Stimulated activated CD4-positive, alpha-beta T cell treated with anti-CD3 and anti-CD28 coated beads, Interleukin-4, amount 100 ng/mL, for 4 hours (primary cell): ENCODE results near the gene ETFDH.
A peak's percentile ranks its signal among the peaks of the same experiment; 100 is the strongest.
"Not testable (repeated sequence)": the region's sequence is repeated elsewhere in the genome, so short reads cannot be mapped to it uniquely, and the experiment has no call there.

Experiments
- DNase-seq, 2 experiments: peaks; one replicate each; pipeline ENCODE4 v3.0.0-alpha.2; 2020

The ETFDH gene

DNA sequence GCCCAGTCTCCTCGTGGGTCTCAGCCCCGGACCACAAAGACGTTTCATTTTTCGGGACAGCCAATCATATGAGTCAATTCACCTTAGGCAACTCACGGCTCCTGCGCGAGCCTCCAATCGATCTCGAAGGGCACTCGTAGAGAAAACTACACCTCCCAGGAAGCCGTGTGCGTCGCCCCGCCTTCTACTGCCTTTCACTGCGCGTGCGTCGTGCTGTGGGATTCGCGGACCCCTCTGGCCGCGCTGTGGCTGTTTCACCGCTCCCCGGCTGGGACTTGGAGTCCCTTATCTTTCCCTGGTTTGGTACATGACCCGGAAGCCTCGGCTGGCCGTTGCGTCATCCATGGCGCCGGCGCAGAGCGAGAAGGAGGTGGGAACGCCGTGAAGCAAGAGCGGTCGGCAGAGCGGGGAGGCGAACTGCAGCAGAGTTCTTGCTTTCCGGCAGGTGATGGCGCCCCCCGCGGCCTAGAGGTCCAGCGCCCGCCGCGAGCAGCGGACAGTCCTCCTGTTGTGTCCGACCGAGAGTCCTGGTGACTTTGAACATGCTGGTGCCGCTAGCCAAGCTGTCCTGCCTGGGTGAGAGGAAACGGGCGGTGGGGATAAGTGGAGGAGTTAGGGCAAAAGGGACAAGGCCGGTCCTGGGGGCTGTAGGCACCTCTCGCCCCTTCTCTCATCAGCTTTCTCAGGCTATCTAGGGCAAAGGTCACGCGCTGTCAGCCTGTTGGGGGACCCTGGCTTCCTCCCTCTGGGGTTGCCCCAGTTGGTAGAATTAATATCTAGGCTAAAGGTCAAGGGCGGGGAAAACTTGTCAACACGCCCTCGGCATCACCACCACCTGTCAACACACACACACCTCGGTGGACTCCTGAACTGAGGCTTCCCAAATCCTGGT, at the start of gene ETFDH:
TSS of gene ETFDH (plus strand) at position 382 of the 892 bp plus-strand sequence. CDS start at position 543, 161 bp downstream.
- DNase-seq = peak; percentile 96 to 98

DNA sequence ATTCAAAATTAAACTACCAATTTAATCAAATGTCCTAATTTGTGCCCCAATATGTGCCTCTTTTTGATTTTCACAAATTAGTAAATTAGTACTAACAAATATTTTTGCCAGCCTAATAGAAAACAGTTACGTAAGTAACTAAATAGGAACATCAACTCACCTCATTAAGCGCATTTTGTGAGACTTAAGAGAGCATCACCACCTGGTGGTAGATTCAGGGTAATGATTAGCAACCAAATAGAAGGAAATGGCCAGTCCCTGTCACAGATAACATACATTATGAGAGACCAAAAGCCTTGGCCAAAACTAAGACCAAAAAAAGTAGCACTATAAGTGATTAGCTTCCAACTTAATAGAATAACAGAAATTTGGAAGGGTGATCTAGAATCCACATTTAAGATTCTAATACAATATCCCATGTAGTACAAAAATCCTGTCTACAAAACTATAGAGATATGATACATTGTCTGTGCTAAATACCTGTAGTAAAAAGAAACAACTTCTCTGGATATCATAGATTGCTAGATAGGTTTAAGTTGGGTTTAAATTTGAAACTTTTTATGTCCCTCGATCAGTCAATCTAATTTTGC, 47.1 kb upstream of the ETFDH start:
- no peak for DNase-seq

DNA sequence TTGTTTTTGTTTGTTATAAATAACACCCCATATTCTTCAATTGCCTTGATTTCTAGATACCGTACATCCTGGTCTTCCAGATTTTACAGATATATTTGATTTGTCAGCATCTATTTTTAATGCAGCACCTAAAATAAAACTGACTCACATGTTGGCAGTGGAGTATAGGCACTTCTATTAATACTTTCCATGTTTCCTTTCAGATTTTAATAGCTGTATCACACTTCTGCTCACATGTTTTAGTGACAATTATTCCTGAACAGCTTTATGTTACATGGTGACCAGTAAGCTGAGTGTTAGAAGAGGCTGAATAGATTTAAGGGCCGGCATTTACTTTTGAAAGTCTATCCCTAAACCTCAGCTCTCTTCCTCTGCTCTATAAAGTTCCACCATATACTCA, 46.6 kb upstream of the ETFDH start:
- no peak for DNase-seq

DNA sequence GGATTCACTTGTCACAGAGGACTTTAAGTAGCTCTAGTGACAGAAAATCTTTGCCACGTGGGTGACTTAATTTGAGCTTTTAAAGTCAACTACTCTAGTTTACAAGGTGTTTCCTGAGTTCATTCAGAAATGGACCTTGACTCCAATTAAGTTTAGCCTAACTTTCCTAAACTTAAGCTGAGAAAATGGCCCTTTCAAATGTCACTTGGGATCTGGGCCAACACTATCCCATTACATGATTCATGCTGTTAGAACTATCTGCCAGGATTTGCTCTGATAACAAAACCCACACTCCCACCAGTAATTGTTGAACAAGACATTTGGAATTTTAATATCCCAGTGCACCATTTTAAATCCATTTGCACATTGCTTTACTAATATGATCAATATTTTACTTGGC, 41.2 kb upstream of the ETFDH start:
- no peak for DNase-seq

DNA sequence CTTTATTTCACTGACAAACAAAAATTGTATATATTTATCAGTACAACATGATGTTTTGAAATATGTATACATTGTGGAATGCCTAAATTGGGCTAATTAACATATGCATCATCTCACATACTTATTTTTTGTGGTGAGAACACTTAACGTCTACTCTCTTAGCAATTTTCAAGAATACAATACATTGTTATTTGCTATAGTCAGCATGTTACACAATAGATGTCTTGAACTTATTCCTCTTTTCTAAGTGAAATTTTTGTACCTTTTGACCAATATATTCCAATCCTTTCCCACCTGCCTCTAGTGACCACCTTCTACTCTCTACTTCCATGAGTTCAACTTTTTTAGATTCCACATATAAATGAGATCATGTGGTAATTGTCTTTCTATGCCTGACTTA, 35.5 kb upstream of the ETFDH start:
- DNase-seq = no peak

DNA sequence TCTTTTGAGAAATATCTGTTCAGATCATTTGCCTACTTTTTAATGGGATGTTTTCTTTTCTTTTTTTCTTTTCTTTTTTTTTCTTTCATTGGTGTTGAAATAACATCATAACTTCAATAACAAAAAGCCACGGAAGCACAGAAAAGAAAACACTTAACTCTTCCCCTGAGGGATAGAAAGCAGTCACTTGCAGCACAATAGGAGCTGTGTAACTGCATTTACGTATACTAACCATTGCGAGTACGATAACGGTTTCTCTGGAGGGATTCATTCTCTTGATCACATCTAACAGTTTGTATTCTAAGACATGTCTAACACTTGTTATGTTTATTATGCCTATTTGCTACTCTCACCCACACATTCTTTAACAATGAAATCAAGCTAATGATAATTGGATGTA, 27.7 kb upstream of the ETFDH start:
- no peak for DNase-seq

- no peak for DNase-seq
These were observed 27.3 kb upstream of the ETFDH start for GRCh38 chr4:158644760-158645159.

DNA sequence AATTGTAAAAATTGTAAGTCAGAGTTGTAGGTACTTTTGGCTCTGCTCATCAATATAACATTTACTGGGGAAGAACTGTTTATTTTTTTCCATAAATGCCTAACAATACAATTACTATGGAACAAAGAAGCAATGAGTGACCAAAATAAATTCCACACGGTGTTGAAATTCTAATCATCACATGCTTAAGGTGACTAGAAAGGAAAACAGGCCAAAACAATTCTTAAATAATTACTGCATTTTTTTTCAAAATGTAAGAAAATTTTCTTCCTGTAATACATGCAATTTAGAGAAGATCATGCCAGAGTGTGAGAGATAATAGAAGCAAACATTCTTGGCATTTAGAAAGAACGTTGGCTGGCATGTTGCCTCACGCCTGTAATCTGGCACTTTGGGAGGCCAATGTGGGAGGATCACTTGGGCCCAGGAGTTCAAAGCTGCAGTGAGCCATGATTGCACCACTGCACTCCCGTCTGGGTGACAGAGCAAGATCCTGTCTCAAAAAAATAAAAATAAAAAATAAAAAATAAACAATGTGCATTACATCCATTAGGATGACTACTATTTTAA, 22.9 kb upstream of the ETFDH start:
- DNase-seq = no peak

DNA sequence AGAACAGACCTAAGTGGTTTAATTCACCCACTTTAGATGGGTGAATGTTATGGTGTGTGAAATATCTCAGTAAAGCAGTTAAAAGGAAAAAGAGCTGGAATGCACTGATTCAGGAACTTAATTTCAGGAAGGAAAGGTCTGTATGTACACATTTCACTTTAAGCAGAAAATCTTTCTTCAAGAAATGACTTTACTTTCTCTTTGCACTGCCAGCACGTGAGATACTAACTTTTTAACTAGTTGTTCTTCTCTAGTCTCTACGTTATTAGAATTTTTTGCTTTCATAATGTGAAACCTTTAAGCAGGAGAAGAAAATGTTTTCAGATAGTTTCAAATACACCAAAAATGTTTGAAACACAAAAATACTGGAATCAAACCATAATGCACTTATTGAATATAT, 19.2 kb upstream of the ETFDH start:
- DNase-seq = no peak

DNA sequence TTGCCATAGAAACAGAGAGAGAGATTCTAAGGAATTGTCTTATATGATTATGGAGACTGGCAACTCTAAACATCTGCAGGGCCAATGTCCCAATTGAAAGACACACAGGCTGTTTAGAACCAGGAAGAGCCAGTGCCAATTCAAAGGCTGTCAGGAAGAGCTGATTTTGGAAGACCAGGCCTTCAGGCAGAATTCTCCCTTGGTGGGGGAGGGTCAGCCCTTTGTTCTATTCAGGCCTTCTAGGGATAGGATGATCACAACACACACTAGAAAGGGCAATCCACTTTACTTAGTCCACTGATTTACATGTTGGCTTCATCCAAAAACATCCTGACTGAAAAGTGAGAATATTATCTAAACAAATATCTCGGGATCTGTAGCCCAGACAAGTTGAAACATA, 15.7 kb upstream of the ETFDH start:
- DNase-seq = no peak

DNA sequence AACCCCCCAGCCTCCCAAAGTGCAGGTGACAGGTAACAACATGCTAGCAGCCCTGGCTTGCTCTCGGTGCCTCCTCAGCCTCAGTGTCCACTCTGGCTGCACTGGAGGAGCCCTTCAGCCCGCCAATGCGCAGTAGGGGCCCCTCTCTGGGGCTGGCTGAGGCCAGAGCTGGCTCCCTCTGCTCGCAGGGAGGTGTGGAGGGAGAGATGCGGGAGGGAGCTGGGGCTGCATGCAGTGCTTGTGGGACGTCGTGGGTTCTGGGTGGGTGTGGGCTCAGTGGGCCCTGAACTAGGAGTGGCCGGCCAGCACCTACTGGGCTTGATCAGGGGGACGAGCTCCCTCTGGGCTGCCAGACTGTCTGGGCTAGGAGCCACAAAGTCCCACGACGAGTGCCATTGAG, 14.8 kb upstream of the ETFDH start:
- no peak for DNase-seq

DNA sequence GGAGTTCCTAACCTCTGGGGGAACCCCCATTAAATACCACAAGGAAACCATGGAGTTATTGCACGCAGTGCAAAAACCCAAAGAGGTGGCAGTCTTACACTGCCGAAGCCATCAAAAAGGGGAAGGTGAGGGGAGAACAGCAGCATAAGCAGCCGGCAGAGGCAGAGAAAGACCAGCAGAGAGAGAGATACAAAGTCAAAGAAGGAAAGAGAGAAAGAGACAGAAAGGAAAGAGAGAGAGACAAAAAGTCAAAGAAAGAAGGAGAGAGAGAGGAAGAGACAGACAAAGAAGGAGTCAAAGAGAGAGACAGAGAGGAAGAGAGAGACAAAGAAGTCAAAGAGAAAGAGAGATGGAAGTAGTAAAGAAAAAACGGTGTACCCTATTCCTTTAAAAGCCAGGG, 8.8 kb upstream of the ETFDH start:
- DNase-seq = not testable (repeated sequence)

GRCh38 chr4:158663707-158664625, 8.1 kb upstream of the ETFDH start:
- not testable (repeated sequence) for DNase-seq

DNA sequence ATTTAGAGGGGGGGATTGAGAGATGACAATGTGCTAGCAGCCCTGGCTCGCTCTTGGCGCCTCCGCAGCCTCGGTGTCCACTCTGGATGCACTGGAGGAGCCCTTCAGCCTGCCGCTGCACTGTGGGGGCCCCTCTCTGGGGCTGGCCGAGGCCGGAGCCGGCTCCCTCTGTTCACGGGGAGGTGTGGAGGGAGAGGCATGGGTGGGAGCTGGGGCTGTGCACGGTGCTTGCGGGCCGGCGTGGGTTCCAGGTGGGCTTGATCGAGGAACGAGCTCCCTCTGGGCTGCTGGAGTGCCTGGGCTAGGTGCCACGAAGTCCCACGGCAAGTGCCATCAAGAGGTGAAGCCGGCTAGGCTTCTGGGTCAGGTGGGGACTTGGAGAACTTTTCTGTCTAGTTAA, 7.3 kb upstream of the ETFDH start:
- DNase-seq = no peak

DNA sequence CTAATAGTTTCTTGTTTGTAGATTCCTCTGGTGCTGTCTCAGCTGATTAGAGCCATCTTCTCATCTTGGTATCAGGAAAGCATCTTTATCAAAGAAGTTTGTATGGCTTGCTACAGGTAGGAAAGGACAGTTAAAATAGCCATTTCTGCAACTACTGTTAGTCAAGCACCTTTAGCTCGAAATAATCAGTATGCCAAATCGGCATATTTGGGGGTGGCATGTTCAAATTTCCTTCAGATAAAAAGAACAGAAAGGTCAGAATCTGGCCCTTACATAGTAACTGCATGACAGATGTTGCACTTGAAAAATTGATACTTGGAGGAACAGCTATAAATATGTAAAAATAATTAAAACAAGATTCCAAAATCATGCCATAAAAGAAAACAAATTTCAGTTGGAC, 5.2 kb upstream of the ETFDH start:
- DNase-seq = no peak

- no peak for DNase-seq
These were observed 4.4 kb upstream of the ETFDH start for GRCh38 chr4:158667651-158668198.

GRCh38 chr4:158669310-158669709, 2.8 kb upstream of the ETFDH start:
- no peak for DNase-seq

GRCh38 chr4:158670975-158671664, 976 bp upstream of the ETFDH start:
- DNase-seq = peak; percentile 32 to 45

DNA sequence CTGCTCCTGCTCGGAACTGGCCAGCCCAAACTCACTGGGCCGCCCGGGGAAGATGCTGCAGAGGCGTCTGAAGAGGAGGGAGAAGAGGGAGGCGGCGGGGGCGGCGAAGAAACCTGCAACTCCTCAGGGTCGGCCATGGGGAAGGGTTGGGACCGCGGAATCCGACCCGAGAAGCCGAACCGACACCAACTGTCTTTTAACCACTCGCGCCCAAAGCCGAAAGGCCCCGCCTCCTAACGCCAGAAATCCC, 506 bp upstream of the ETFDH start, which contains the start of gene C4orf46:
TSS of gene C4orf46 (minus strand) at position 223 of the 250 bp plus-strand sequence. CDS start at position 137, 86 bp downstream.
- no peak for DNase-seq

- no peak for DNase-seq
These were observed 1.5 kb downstream of the ETFDH start for GRCh38 chr4:158673633-158674032.

- no peak for DNase-seq
These were observed 4.0 kb downstream of the ETFDH start for GRCh38 chr4:158676076-158676475.

DNA sequence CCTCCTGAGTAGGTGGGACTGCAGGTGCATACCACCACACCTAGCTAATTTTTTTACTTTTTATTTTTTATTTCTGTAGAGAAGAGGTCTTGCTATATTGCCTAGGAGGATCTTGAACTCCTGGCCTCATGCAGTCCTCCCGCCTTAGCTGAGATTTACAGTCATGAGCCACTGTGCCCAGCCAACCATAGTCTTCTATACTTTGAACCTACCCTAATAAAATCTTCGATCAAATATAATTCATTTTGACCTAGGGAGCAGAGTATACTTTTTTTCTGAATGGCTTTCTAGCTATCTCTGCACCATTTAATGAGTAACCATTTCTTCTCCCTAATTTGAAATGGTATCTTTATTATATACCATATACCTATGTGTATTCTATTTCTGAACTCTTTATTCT, 6.7 kb downstream of the ETFDH start:
- DNase-seq = no peak
